Measurements from ENCODE around the gene SERPINB1. TPM values are rescaled to one million over a fixed set of nuclear protein-coding genes. Genes with fewer than 3 reads are reported as not detected.

Gene SERPINB1
- total RNA-seq, 1 experiment from 2014 or later, result 73.2 TPM

- TF ChIP-seq CTCF (IDR thresholded peaks at IDR 0.05 in 2 of 3, conservative IDR thresholded peaks at IDR 0.05 in 1 of 3; ENCODE audit: borderline replicate concordance in 1 of 3, insufficient read depth in 1 of 3, low read depth in 2 of 3, low read length in 2 of 3) (no peak), RAD21 (IDR thresholded peaks at IDR 0.05; ENCODE audit: low read depth) (no peak), ELF1 (IDR thresholded peaks at IDR 0.05; ENCODE audit: borderline replicate concordance, low read depth) (no peak), SIN3A (IDR thresholded peaks at IDR 0.05; ENCODE audit: low read depth) (no peak), POLR2AphosphoS5 (IDR thresholded peaks at IDR 0.05; ENCODE audit: low read depth, low read length) (no peak), MAX (IDR thresholded peaks at IDR 0.05) (no peak), CBX3 (IDR thresholded peaks at IDR 0.05; ENCODE audit: low read depth) (no peak), EZH2 (IDR thresholded peaks at IDR 0.05) (no peak), SRF (IDR thresholded peaks at IDR 0.05; ENCODE audit: low read depth) (no peak), SP1 (IDR thresholded peaks at IDR 0.05; ENCODE audit: low read depth) (no peak), ZNF274 (IDR thresholded peaks at IDR 0.05; ENCODE audit: low read depth, low read length) (no peak), POLR2A (IDR thresholded peaks at IDR 0.05; ENCODE audit: borderline replicate concordance, extremely low read depth, insufficient read depth, insufficient read length) (no peak), ATF3 (IDR thresholded peaks at IDR 0.05) (no peak)
Observed at GRCh38 chr6:2877960-2878359, 36.3 kb upstream of the SERPINB1 start (continued).
